ENCODE measurements around the gene ARSK.

The ARSK gene

GRCh38 chr5:95554647-95555548 is at the start of gene ARSK, which contains the start of gene SKIC3:
Gene ARSK (plus strand): TSS chr5:95555101. CDS start chr5:95555279, 178 bp downstream.
Gene SKIC3 (minus strand): TSS chr5:95554977. CDS start chr5:95547150, 7,827 bp downstream.
- peak; percentile 82 to 83 for DNase-seq (ENCODE audit: low read depth in 2 of 2)

- DNase-seq (ENCODE audit: low read depth in 2 of 2), result no peak
Observed at GRCh38 chr5:95508550-95508949, 46.4 kb upstream of the ARSK start.

GRCh38 chr5:95511606-95512005 is 43.3 kb upstream of the ARSK start:
- no peak for DNase-seq (ENCODE audit: low read depth in 2 of 2)

GRCh38 chr5:95518417-95518816 is 36.5 kb upstream of the ARSK start:
- no peak for DNase-seq (ENCODE audit: low read depth in 2 of 2)

GRCh38 chr5:95519151-95519550 is 35.8 kb upstream of the ARSK start:
- DNase-seq (ENCODE audit: low read depth in 2 of 2), result no peak

- DNase-seq (ENCODE audit: low read depth in 2 of 2), result no peak
Observed at GRCh38 chr5:95519681-95520080, 35.2 kb upstream of the ARSK start.

GRCh38 chr5:95520206-95520605 is 34.7 kb upstream of the ARSK start:
- DNase-seq (ENCODE audit: low read depth in 2 of 2), result no peak

GRCh38 chr5:95524423-95524822 is 30.5 kb upstream of the ARSK start:
- no peak for DNase-seq (ENCODE audit: low read depth in 2 of 2)

- DNase-seq (ENCODE audit: low read depth in 2 of 2), result no peak
Observed at GRCh38 chr5:95526871-95527270, 28.0 kb upstream of the ARSK start.

GRCh38 chr5:95528565-95528964 is 26.3 kb upstream of the ARSK start:
- DNase-seq (ENCODE audit: low read depth in 2 of 2), result no peak

- DNase-seq (ENCODE audit: low read depth in 2 of 2), result no peak
Observed at GRCh38 chr5:95530416-95530815, 24.5 kb upstream of the ARSK start.

- DNase-seq (ENCODE audit: low read depth in 2 of 2), result no peak
Observed at GRCh38 chr5:95531491-95531890, 23.4 kb upstream of the ARSK start.

GRCh38 chr5:95532415-95532814 is 22.5 kb upstream of the ARSK start:
- no peak for DNase-seq (ENCODE audit: low read depth in 2 of 2)

- DNase-seq (ENCODE audit: low read depth in 2 of 2), result no peak
Observed at GRCh38 chr5:95533106-95533505, 21.8 kb upstream of the ARSK start.

GRCh38 chr5:95533761-95534160 is 21.1 kb upstream of the ARSK start:
- DNase-seq (ENCODE audit: low read depth in 2 of 2), result no peak

GRCh38 chr5:95537501-95537900 is 17.4 kb upstream of the ARSK start:
- DNase-seq (ENCODE audit: low read depth in 2 of 2), result no peak

- DNase-seq (ENCODE audit: low read depth in 2 of 2), result no peak
Observed at GRCh38 chr5:95543017-95543705, 11.7 kb upstream of the ARSK start.

- no peak for DNase-seq (ENCODE audit: low read depth in 2 of 2)
Observed at GRCh38 chr5:95549030-95549429, 5.9 kb upstream of the ARSK start.

GRCh38 chr5:95554331-95554646 is 612 bp upstream of the ARSK start:
- DNase-seq (ENCODE audit: low read depth in 2 of 2), result no peak

GRCh38 chr5:95555553-95555952 is 652 bp downstream of the ARSK start:
- no peak for DNase-seq (ENCODE audit: low read depth in 2 of 2)

GRCh38 chr5:95557841-95558240 is 2.9 kb downstream of the ARSK start:
- DNase-seq (ENCODE audit: low read depth in 2 of 2), result no peak

- DNase-seq (ENCODE audit: low read depth in 2 of 2), result no peak
Observed at GRCh38 chr5:95562282-95562681, 7.4 kb downstream of the ARSK start.

GRCh38 chr5:95563367-95563766 is 8.5 kb downstream of the ARSK start:
- DNase-seq (ENCODE audit: low read depth in 2 of 2), result no peak
